SK-N-SH (cell line): ENCODE results near the gene CDKAL1. TPM values are rescaled to one million over a fixed set of nuclear protein-coding genes. Genes with fewer than 3 reads are reported as not detected.

ENCODE experiments used
- CTCF ChIA-PET: fragments of 300-600, 350-600 bp; formaldehyde crosslinking; extraction: SDS; loops from one replicate; lab custom pipeline; 2021; lab: Yijun Ruan, JAX
- POLR2A ChIA-PET: fragments of 350-600 bp; sonication (Branson Sonifier 250); formaldehyde crosslinking; extraction: SDS; loops from one replicate; lab custom pipeline; 2020; ENCODE audit warnings: antibody characterized with exemption, inconsistent platforms; lab: Yijun Ruan, JAX
- DNase-seq: peaks from one replicate; pipeline ENCODE4 v3.0.0; 2012
- H2AFZ ChIP-seq: fragments of 200-600 bp; sonication (generic); 2 replicates; pipeline ENCODE4 v1.8.1; 2016; ENCODE audit warnings: antibody characterized with exemption, mild to moderate bottlenecking, low read depth
- H3F3A ChIP-seq: fragments of 200-600 bp; sonication (generic); replicated peaks from 2 replicates; pipeline ENCODE3; 2016; ENCODE audit warnings: antibody characterized with exemption, mild to moderate bottlenecking; ENCODE audit not compliant: insufficient read depth
- H3K27ac ChIP-seq, 2 experiments: fragments of 200-500 bp in 1 of 2; fragments of 200-600 bp in 1 of 2; sonication (Bioruptor generic) in 1 of 2; sonication (generic), shearing (Covaris generic) in 1 of 2; 2 replicates each; pipeline versions ENCODE4 v1.5.1 to v1.6.1; 2014 to 2016; ENCODE audit warnings: low read depth in 2 of 2, inconsistent platforms in 1 of 2, low read length in 1 of 2, mild to moderate bottlenecking in 1 of 2, mixed read lengths in 1 of 2
- H3K27me3 ChIP-seq: fragments of 200-600 bp; sonication (generic), shearing (Covaris generic); 2 replicates; pipeline ENCODE4 v1.6.1; 2016; ENCODE audit warnings: mixed run types; ENCODE audit not compliant: insufficient read depth
- H3K36me3 ChIP-seq, 2 experiments: fragments of 200-500 bp in 1 of 2; fragments of 200-600 bp in 1 of 2; sonication (Bioruptor generic) in 1 of 2; sonication (generic) in 1 of 2; replicated peaks in 1 of 2; 2 replicates each; pipeline versions ENCODE3 to v1.5.1; 2014 to 2016; ENCODE audit warnings: low read length in 1 of 2, mild to moderate bottlenecking in 1 of 2; ENCODE audit not compliant: insufficient read depth in 2 of 2, control insufficient read depth in 1 of 2
- H3K4me1 ChIP-seq, 2 experiments: fragments of 200-500 bp in 1 of 2; fragments of 200-600 bp in 1 of 2; sonication (Bioruptor generic) in 1 of 2; sonication (generic), shearing (Covaris generic) in 1 of 2; 2 replicates each; pipeline versions ENCODE4 v1.5.1 to v1.6.1; 2014 to 2016; ENCODE audit warnings: low read depth in 1 of 2, low read length in 1 of 2, mixed run types in 1 of 2; ENCODE audit not compliant: insufficient read depth in 2 of 2, control insufficient read depth in 1 of 2
- H3K4me2 ChIP-seq: fragments of 200-600 bp; sonication (generic), shearing (Covaris generic); 2 replicates; pipeline ENCODE4 v1.6.1; 2017; ENCODE audit warnings: mixed run types
- H3K4me3 ChIP-seq, 2 experiments: fragments of 200-500 bp in 1 of 2; fragments of 200-600 bp in 1 of 2; sonication (Bioruptor generic) in 1 of 2; sonication (generic), shearing (Covaris generic) in 1 of 2; 2 replicates each; pipeline versions ENCODE4 v1.5.1 to v1.8.1; 2014 to 2016; ENCODE audit warnings: low read depth in 2 of 2, inconsistent platforms in 1 of 2, low read length in 1 of 2, mild to moderate bottlenecking in 1 of 2, mixed read lengths in 1 of 2, moderate library complexity in 1 of 2
- H3K79me2 ChIP-seq: fragments of 200-600 bp; sonication (generic); 2 replicates; pipeline ENCODE4 v1.8.1; 2017; ENCODE audit warnings: mild to moderate bottlenecking; ENCODE audit not compliant: insufficient read depth
- H3K9ac ChIP-seq: fragments of 200-600 bp; sonication (generic); 2 replicates; pipeline ENCODE4 v1.6.1; 2017; ENCODE audit warnings: mixed run types
- H3K9me2 ChIP-seq: fragments of 200-600 bp; sonication (generic); 2 replicates; pipeline ENCODE4 v1.6.1; 2017; ENCODE audit warnings: mixed run types
- H3K9me3 ChIP-seq: fragments of 200-600 bp; sonication (generic); 2 replicates; pipeline ENCODE4 v1.6.1; 2017; ENCODE audit warnings: mixed run types, mild to moderate bottlenecking, moderate library complexity
- H4K20me1 ChIP-seq: fragments of 200-600 bp; sonication (generic); 2 replicates; pipeline ENCODE4 v1.6.1; 2017; ENCODE audit warnings: mild to moderate bottlenecking, mixed run types; ENCODE audit not compliant: insufficient read depth
- CHD2 ChIP-seq: fragments of 150-350 bp; IDR thresholded peaks from 2 replicates; pipeline ENCODE4 v1.6.1; 2018; ENCODE audit warnings: low read length; ENCODE audit not compliant: partially characterized antibody
- ELF1 ChIP-seq: IDR thresholded peaks from 2 replicates; pipeline ENCODE4 v1.4.0; 2012
- EP300 ChIP-seq, 2 experiments: IDR thresholded peaks; 2 replicates each; pipeline versions ENCODE4 v1.4.0 to v1.6.1; 2012; ENCODE audit warnings: borderline replicate concordance in 1 of 2, low read depth in 1 of 2, low read length in 1 of 2
- FOXJ3 ChIP-seq: sonication (generic); formaldehyde crosslinking; IDR thresholded peaks from 2 replicates; pipeline ENCODE4 v1.5.1; 2020; ENCODE audit warnings: mild to moderate bottlenecking, missing genetic modification reagents
- FOXM1 ChIP-seq: IDR thresholded peaks from 2 replicates; pipeline ENCODE4 v1.4.0; 2012; ENCODE audit warnings: low read depth, mild to moderate bottlenecking
- GATA2 ChIP-seq: sonication (generic); formaldehyde crosslinking; IDR thresholded peaks from 2 replicates; pipeline ENCODE4 v1.5.0; 2020; ENCODE audit warnings: mild to moderate bottlenecking, missing genetic modification reagents
- MEF2A ChIP-seq: IDR thresholded peaks from 2 replicates; pipeline ENCODE4 v1.4.0; 2012; ENCODE audit warnings: low read depth, borderline replicate concordance
- NFIC ChIP-seq: IDR thresholded peaks from 2 replicates; pipeline ENCODE4 v1.4.0; 2012; ENCODE audit warnings: borderline replicate concordance
- NRF1 ChIP-seq: IDR thresholded peaks from 2 replicates; pipeline ENCODE4 v1.6.1; 2012; ENCODE audit warnings: low read depth, mild to moderate bottlenecking, low read length
- RCOR1 ChIP-seq: fragments of 150-350 bp; IDR thresholded peaks from 2 replicates; pipeline ENCODE4 v1.6.1; 2017; ENCODE audit warnings: antibody characterized with exemption, low read length
- REST ChIP-seq: IDR thresholded peaks from 2 replicates; pipeline ENCODE4 v1.6.1; 2012; ENCODE audit warnings: mild to moderate bottlenecking, low read depth, low read length, moderate library complexity
- RFX5 ChIP-seq: IDR thresholded peaks from 2 replicates; pipeline ENCODE4 v1.6.1; 2012; ENCODE audit warnings: mild to moderate bottlenecking, improper control_type of control experiment, low read length
- RXRA ChIP-seq: IDR thresholded peaks from 2 replicates; pipeline ENCODE4 v1.4.0; 2012; ENCODE audit warnings: low read depth, mild to moderate bottlenecking, borderline replicate concordance
- SIN3A ChIP-seq: IDR thresholded peaks from 2 replicates; pipeline ENCODE4 v1.6.1; 2012; ENCODE audit warnings: low read depth, mild to moderate bottlenecking, low read length, moderate library complexity, borderline replicate concordance
- SMC3 ChIP-seq: IDR thresholded peaks from 2 replicates; pipeline ENCODE4 v1.6.1; 2012; ENCODE audit warnings: low read depth, low read length, improper control_type of control experiment
- TCF12 ChIP-seq: IDR thresholded peaks from 2 replicates; pipeline ENCODE4 v1.4.0; 2012
- WGBS: methylation state at CpG from one replicate; pipeline ENCODE4 v1.1.6; 2017; ENCODE audit warnings: low lambda C conversion rate; 5-methylcytosine and 5-hydroxymethylcytosine counted together
- polyA plus RNA-seq, 3 experiments: library from polyadenylated mRNA; depleted of rRNA; stranded (reverse); fragments of >200 nt; gene quantifications; 2 replicates each; pipeline ENCODE4 v1.2.3, GENCODE V29; 2012
- TF ChIP-seq, protein P1 (sequence below): fragments of 150-350 bp; IDR thresholded peaks from 2 replicates; pipeline ENCODE4 v1.6.1; 2016; ENCODE audit warnings: mild to moderate bottlenecking, low read depth, low read length
- TF ChIP-seq, protein P2 (sequence below): fragments of 150-350 bp; IDR thresholded peaks from 2 replicates; pipeline ENCODE4 v1.6.1; 2017; ENCODE audit warnings: antibody characterized with exemption, low read length, low read depth, borderline replicate concordance

Gene CDKAL1
- polyA plus RNA-seq, 1 of the 3 experiments (the other 2 are of a cell fraction): 2.6 TPM

DNA sequence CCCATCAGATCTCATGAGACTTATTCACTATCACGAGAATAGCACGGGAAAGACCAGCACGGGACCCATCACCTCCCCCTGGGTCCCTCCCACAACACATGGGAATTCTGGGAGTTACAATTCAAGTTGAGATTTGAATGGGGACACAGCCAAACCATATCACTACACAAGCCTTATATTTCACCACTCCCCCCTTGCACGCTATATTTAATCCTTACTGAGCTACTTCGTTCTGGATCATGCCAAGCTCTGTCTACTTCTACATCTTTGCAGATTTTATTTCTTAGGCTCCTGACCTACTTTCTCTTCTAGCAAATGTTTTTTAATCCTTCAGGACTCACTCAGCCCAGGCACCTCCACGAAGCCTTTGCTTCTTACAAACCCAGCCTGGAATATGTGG lies 606.7 kb downstream of the CDKAL1 start:
- TF ChIP-seq TCF12 (no peak), RFX5 (no peak), REST (no peak), CHD2 (no peak), NFIC (no peak), EP300 (IDR thresholded peaks at IDR 0.05; ENCODE audit: borderline replicate concordance in 1 of 2, low read depth in 1 of 2, low read length in 1 of 2) (no peak), NRF1 (no peak), RXRA (no peak), FOXM1 (no peak), RCOR1 (no peak), MEF2A (no peak), FOXJ3 (CRISPR knock-in tag) (no peak), ELF1 (no peak), SMC3 (no peak), GATA2 (CRISPR knock-in tag) (no peak), SIN3A (no peak)
- TF ChIP-seq, protein P1, sequence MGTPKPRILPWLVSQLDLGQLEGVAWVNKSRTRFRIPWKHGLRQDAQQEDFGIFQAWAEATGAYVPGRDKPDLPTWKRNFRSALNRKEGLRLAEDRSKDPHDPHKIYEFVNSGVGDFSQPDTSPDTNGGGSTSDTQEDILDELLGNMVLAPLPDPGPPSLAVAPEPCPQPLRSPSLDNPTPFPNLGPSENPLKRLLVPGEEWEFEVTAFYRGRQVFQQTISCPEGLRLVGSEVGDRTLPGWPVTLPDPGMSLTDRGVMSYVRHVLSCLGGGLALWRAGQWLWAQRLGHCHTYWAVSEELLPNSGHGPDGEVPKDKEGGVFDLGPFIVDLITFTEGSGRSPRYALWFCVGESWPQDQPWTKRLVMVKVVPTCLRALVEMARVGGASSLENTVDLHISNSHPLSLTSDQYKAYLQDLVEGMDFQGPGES: no peak
- TF ChIP-seq, protein P2, sequence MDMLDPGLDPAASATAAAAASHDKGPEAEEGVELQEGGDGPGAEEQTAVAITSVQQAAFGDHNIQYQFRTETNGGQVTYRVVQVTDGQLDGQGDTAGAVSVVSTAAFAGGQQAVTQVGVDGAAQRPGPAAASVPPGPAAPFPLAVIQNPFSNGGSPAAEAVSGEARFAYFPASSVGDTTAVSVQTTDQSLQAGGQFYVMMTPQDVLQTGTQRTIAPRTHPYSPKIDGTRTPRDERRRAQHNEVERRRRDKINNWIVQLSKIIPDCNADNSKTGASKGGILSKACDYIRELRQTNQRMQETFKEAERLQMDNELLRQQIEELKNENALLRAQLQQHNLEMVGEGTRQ: no peak
- no peaks in the 10 kb centered on the region for H4K20me1 ChIP-seq
- no peak overlapping the region for H3K9ac ChIP-seq
- no peaks in the 10 kb centered on the region for H3F3A ChIP-seq
- ChIA-PET POLR2A (no interaction called here), CTCF (interaction anchor here (1.4 kb wide), 1 partner anchor 12 kb away, joined by 3 read pairs; no protein-coding TSS in a partner anchor)
- no peaks in the 10 kb centered on the region for H3K9me3 ChIP-seq
- no peak overlapping the region for H3K4me3 ChIP-seq
- no peak overlapping the region for H3K27ac ChIP-seq
- 95% methylated on average over 6 of the region's 6 CpGs for WGBS
- H3K9me2 ChIP-seq: no peaks in the 10 kb centered on the region
- no peaks in the 10 kb centered on the region for H3K27me3 ChIP-seq
- no peaks in the 10 kb centered on the region for H3K36me3 ChIP-seq
- H3K4me2 ChIP-seq: no peak overlapping the region
- no peak overlapping the region for H2AFZ ChIP-seq
- no peak for DNase-seq
- peaks cover 0 to 23% of the 10 kb centered on the region in 2 experiments; a peak in 3 of 4 replicates for H3K4me1 ChIP-seq
- no peaks in the 10 kb centered on the region for H3K79me2 ChIP-seq
